GM12872 (cell line): Measurements from ENCODE around the gene GATA2.

Experiments
- CTCF ChIP-seq: IDR thresholded peaks from 3 replicates; pipeline ENCODE4 v1.5.1; 2011; ENCODE audit warnings: low read depth, mild to moderate bottlenecking, low read length, moderate library complexity; ENCODE audit not compliant: insufficient read depth

GATA2 gene

GRCh38 chr3:128438488-128439072 lies 54.4 kb downstream of the GATA2 start:
- peak; percentile 84 for TF ChIP-seq CTCF

- no peak for TF ChIP-seq CTCF
Measured at GRCh38 chr3:128436214-128436613, 56.8 kb downstream of the GATA2 start.

- no peak for TF ChIP-seq CTCF
Measured at GRCh38 chr3:128435561-128435960, 57.4 kb downstream of the GATA2 start.

- TF ChIP-seq CTCF: no peak
Measured at GRCh38 chr3:128435058-128435457, 57.9 kb downstream of the GATA2 start.

GRCh38 chr3:128434524-128434923 lies 58.5 kb downstream of the GATA2 start:
- no peak for TF ChIP-seq CTCF

GRCh38 chr3:128433837-128434165 lies 59.2 kb downstream of the GATA2 start:
- TF ChIP-seq CTCF: no peak

GRCh38 chr3:128432971-128433836 lies 59.8 kb downstream of the GATA2 start:
- no peak for TF ChIP-seq CTCF
